NT2/D1 (cell line): Measurements from ENCODE around the gene CTDP1.

Experiments used
- SUZ12 ChIP-seq: IDR thresholded peaks from 2 replicates; pipeline ENCODE4 v1.6.1; 2011; ENCODE audit not compliant: insufficient read length, insufficient read depth; ENCODE audit errors: extremely low read depth
- YY1 ChIP-seq: IDR thresholded peaks from 2 replicates; pipeline ENCODE4 v1.6.1; 2011; ENCODE audit not compliant: insufficient read length, insufficient read depth
- ZNF274 ChIP-seq: IDR thresholded peaks from 2 replicates; pipeline ENCODE4 v1.6.1; 2011; ENCODE audit warnings: mild to moderate bottlenecking, low read depth, low read length

DNA sequence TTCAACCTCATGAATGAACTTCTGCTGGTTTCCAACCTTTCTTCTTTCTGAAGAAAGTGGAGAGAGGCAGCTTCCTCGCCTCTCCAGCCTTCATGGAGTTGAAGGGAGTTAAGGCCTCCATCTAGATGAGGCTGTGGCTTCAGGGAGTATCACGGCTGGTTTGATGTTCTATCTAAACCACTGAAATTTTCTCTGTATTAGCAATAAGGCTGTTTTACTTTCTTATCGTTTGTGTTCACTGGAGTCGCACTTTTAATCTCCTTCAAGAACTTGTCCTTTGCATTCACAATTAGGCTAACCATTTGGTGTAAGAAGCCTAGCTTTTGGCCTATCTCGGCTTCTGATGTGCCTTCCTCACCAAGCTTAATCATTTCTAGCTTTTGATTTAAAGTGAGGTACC lies 19.9 kb upstream of the CTDP1 start:
- no peak for TF ChIP-seq YY1
- TF ChIP-seq ZNF274: no peak
- TF ChIP-seq SUZ12: no peak
